ENCODE measurements around the gene ASTN2. TPM values are rescaled to one million over a fixed set of nuclear protein-coding genes. Genes with fewer than 3 reads are reported as not detected.

The ASTN2 gene
- polyA plus RNA-seq, 1 donor from 2014 or later, result 6.8 TPM

DNA sequence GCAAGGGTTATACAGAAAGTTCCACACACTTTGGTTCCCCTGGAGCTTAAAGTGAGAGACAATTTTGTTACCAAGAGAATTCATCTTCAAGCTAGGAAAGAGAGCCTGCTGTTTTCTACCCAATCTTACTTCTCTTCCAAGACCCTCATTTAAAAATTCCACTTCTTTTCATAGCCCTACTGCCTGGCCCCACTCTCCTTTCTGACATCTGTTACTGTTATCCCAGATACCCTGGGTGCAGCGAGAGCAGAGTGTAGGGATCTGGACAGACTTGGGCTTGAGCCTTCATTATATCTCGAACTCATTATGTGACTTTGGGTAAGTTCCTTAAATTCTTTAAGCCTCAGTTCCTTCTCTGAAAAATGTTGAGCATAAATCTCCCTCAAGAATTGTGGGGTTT lies 263.1 kb downstream of the ASTN2 start:
- Histone ChIP-seq H3K36me3 (ENCODE audit: insufficient read depth, low read length) (no peaks in the 10 kb centered on the region), H2AFZ (ENCODE audit: low read depth, low read length) (no peak overlapping the region), H4K20me1 (ENCODE audit: insufficient read depth) (no peaks in the 10 kb centered on the region), H3K79me2 (replicated peaks; ENCODE audit: insufficient read depth, low read length) (no peaks in the 10 kb centered on the region), H3F3A (ENCODE audit: insufficient read depth, low read length, poor library complexity, severe bottlenecking) (no peaks in the 10 kb centered on the region), H3K9me2 (ENCODE audit: insufficient read depth, low read length) (no peaks in the 10 kb centered on the region), H3K4me3 (ENCODE audit: low read length) (no peak overlapping the region), H3K27ac (ENCODE audit: low read length) (no peak overlapping the region), H3K9me3 (ENCODE audit: low read length) (no peaks in the 10 kb centered on the region), H3K27me3 (ENCODE audit: insufficient read depth, low read depth, low read length) (no peaks in the 10 kb centered on the region), H3K9ac (ENCODE audit: low read length) (no peak overlapping the region), H3K4me2 (ENCODE audit: low read length) (no peak overlapping the region)
- TF ChIP-seq SMC3 (conservative IDR thresholded peaks at IDR 0.05; ENCODE audit: poor library complexity) (no peak), EZH2 (IDR thresholded peaks at IDR 0.05; ENCODE audit: borderline replicate concordance, insufficient read depth, low read length, poor library complexity, severe bottlenecking) (no peak), POLR2AphosphoS5 (IDR thresholded peaks at IDR 0.05) (no peak), MXI1 (conservative IDR thresholded peaks at IDR 0.05; ENCODE audit: poor library complexity, severe bottlenecking) (no peak), RAD21 (conservative IDR thresholded peaks at IDR 0.05) (no peak), EP300 (conservative IDR thresholded peaks at IDR 0.05; ENCODE audit: poor library complexity, severe bottlenecking) (no peak), TAF1 (IDR thresholded peaks at IDR 0.05; ENCODE audit: low read depth) (no peak)
- TF ChIP-seq, protein P1, sequence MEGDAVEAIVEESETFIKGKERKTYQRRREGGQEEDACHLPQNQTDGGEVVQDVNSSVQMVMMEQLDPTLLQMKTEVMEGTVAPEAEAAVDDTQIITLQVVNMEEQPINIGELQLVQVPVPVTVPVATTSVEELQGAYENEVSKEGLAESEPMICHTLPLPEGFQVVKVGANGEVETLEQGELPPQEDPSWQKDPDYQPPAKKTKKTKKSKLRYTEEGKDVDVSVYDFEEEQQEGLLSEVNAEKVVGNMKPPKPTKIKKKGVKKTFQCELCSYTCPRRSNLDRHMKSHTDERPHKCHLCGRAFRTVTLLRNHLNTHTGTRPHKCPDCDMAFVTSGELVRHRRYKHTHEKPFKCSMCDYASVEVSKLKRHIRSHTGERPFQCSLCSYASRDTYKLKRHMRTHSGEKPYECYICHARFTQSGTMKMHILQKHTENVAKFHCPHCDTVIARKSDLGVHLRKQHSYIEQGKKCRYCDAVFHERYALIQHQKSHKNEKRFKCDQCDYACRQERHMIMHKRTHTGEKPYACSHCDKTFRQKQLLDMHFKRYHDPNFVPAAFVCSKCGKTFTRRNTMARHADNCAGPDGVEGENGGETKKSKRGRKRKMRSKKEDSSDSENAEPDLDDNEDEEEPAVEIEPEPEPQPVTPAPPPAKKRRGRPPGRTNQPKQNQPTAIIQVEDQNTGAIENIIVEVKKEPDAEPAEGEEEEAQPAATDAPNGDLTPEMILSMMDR (IDR thresholded peaks at IDR 0.05; ENCODE audit: poor library complexity, severe bottlenecking), result no peak
- TF ChIP-seq, protein P2, sequence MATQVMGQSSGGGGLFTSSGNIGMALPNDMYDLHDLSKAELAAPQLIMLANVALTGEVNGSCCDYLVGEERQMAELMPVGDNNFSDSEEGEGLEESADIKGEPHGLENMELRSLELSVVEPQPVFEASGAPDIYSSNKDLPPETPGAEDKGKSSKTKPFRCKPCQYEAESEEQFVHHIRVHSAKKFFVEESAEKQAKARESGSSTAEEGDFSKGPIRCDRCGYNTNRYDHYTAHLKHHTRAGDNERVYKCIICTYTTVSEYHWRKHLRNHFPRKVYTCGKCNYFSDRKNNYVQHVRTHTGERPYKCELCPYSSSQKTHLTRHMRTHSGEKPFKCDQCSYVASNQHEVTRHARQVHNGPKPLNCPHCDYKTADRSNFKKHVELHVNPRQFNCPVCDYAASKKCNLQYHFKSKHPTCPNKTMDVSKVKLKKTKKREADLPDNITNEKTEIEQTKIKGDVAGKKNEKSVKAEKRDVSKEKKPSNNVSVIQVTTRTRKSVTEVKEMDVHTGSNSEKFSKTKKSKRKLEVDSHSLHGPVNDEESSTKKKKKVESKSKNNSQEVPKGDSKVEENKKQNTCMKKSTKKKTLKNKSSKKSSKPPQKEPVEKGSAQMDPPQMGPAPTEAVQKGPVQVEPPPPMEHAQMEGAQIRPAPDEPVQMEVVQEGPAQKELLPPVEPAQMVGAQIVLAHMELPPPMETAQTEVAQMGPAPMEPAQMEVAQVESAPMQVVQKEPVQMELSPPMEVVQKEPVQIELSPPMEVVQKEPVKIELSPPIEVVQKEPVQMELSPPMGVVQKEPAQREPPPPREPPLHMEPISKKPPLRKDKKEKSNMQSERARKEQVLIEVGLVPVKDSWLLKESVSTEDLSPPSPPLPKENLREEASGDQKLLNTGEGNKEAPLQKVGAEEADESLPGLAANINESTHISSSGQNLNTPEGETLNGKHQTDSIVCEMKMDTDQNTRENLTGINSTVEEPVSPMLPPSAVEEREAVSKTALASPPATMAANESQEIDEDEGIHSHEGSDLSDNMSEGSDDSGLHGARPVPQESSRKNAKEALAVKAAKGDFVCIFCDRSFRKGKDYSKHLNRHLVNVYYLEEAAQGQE (IDR thresholded peaks at IDR 0.05; ENCODE audit: borderline replicate concordance), result no peak

DNA sequence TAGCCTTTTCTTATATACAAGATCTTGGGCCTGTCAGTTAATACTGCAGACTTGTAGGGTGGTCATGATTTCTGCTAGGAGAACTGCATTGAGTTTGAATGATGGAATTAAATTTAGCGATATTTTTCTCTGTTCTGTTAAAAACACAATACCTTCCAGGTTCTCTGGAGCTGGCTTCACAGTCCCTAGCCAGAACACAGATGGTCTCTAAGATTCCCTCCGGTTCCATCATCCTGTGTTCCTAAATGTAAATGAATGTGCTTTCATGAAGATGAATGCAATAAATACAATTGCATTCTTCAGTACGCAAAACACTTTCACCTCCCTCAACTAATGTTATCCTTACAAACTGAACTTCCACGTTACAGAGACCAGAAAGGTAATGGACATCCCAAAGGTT lies 264.9 kb downstream of the ASTN2 start:
- Histone ChIP-seq H3K9me2 (ENCODE audit: insufficient read depth, low read length) (no peaks in the 10 kb centered on the region), H3K9me3 (ENCODE audit: low read length) (no peaks in the 10 kb centered on the region), H4K20me1 (ENCODE audit: insufficient read depth) (no peaks in the 10 kb centered on the region), H3K4me3 (ENCODE audit: low read length) (no peak overlapping the region), H3K4me2 (ENCODE audit: low read length) (no peak overlapping the region), H3F3A (ENCODE audit: insufficient read depth, low read length, poor library complexity, severe bottlenecking) (no peaks in the 10 kb centered on the region), H3K9ac (ENCODE audit: low read length) (no peak overlapping the region), H3K79me2 (replicated peaks; ENCODE audit: insufficient read depth, low read length) (no peaks in the 10 kb centered on the region), H3K27ac (ENCODE audit: low read length) (no peak overlapping the region), H3K36me3 (ENCODE audit: insufficient read depth, low read length) (no peaks in the 10 kb centered on the region), H2AFZ (ENCODE audit: low read depth, low read length) (no peak overlapping the region), H3K27me3 (ENCODE audit: insufficient read depth, low read depth, low read length) (no peaks in the 10 kb centered on the region)
- TF ChIP-seq POLR2AphosphoS5 (IDR thresholded peaks at IDR 0.05) (no peak), RAD21 (conservative IDR thresholded peaks at IDR 0.05) (no peak)
- TF ChIP-seq, protein P2 (IDR thresholded peaks at IDR 0.05; ENCODE audit: borderline replicate concordance), result no peak
